Esophagus mucosa (tissue), 1 donor: ENCODE data around the gene MAFB. TPM values are rescaled to one million over a fixed set of nuclear protein-coding genes. Genes with fewer than 3 reads are reported as not detected.

Experiments used
- ATAC-seq: fragments of 200-7000 bp; cut with Tn5 transposase; one replicate; pipeline ENCODE4 v1.9.1; 2020
- total RNA-seq: library from RNA; stranded (reverse); gene quantifications from one replicate; pipeline ENCODE4 v1.2.4, GENCODE V29; 2023
- donor health status: DM: yes; HTN: yes; CAD: no.

Gene MAFB
- total RNA-seq, 1 donor from 2014 or later: 55.9 TPM

DNA sequence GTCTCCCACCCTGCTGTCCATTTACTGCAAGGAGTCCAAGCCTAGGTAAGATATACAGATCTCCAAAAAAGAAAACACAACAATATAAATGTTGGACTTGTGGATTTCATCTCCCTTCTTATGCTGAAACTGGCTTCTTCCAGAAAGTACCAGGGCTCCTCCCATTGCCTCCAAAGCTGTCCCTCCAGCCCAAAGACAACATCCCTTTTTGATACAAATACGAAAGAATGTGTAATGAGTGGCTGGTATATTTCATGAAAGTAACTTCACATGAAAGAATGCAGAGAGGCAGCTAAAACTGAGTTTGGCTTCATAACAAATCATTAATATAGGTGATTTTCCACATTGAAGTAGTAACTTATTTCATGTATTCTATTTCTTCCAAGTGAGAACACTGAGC lies 7.9 kb downstream of the MAFB start:
- no peak for ATAC-seq

DNA sequence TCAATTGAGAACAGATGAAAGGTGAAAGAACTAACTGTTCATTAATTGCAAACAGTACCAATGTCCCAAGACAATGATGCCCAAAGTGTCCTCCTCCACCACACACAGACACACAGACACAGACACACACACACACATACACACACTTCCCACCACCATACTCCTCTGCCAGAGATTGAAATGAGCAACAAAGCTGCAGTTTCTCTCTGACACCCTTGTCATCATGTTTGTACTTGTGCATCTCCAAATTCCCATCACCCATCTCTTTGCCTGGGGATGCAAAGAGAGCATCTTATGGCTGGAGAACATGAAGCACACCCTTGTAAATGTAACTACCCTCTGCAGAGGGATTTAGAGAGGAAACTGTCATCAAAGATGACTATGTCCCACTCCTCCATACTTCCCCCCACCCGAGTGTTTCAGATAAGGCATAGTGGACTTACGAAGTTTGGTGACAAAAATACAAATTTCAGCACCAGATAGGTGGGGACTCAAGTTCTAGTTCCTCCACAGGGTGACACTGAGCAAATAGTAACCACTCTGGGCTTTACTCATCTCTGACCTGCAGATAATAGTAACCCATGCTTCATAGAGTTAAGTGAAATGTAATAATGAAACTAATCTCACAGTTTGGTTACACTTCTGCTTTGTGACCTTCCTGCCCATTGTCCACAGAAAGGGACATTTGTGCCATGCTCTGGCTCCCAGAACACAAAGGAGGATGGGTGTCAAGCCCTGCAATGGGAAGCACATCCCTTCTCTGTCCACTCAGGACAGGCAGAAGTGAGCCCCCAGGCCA lies 8.7 kb downstream of the MAFB start:
- ATAC-seq: no peak

DNA sequence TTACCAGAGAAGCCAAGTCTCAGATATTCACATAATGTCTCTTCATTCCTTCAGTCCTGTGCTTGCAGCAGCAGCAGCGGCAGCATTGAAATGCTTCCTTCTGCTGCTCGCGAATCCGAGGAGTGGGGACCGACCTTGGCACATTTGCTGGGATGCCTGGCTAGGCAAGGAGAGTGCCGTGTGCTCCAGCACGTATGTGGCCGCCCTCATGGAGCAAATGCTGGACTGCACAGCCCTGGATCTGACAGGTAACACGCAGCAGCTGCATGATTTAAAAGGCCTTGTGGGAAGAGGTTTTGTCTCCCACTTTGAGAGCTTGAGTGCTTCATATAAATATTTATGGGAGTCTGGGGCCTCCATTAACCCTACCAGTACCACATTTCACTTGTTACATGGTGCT lies 9.9 kb downstream of the MAFB start:
- ATAC-seq: no peak

DNA sequence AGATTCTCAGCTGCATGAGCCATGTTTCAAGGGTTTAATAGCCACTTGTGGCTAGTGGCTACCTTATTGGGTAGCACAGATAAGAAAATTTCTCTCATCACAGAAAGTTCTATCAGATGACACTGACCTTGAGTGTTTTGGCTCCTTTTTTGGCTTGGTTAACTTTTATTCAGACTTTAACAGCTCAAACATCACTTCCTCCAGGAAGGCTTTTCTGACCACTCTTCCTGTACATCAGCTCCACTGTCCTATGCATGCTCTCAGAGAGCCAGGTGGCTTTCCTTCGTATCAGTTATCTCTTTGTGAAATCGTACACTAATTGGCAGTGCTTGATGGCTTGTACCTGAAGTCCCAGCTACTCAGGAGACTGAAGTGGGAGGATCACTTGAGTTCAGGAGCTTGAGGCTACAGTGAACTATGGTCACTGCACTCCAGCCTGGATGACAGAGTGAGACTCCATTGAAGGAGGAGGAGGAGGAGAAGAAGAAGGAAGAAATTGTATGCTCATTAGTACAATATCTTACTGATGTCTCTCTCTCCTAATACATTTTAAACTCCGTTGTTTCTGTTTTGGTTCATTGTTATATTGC lies 10.7 kb downstream of the MAFB start:
- no peak for ATAC-seq

GRCh38 chr20:40677343-40677924 lies 11.6 kb downstream of the MAFB start:
- no peak for ATAC-seq

GRCh38 chr20:40676491-40677269 lies 12.4 kb downstream of the MAFB start:
- ATAC-seq: no peak

GRCh38 chr20:40675599-40676221 lies 13.3 kb downstream of the MAFB start:
- ATAC-seq: no peak

- peak; percentile 84 for ATAC-seq
These were observed 15.6 kb downstream of the MAFB start for GRCh38 chr20:40673442-40673841.

GRCh38 chr20:40672095-40672494 lies 16.9 kb downstream of the MAFB start:
- ATAC-seq: no peak

GRCh38 chr20:40670253-40670652 lies 18.8 kb downstream of the MAFB start:
- ATAC-seq: no peak

DNA sequence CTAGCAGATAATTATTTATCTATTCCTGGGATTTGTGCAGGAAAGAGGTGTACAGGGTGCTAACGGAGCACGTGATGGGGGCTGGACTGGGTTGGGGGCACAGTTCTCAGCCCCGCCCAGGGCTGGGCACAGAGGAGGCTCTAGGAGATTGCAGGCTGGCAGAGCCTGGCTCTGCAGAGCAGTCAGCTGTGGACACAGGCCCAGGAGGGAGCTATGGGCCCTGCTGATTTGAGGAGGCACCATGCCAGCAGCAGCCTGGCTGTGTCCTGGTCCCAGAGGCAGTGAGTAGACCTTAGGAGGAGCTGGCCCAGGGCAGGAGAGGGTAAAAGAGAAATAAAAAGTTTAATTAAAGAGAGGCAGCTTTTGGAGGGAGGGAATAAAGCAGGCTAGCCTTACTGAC lies 19.3 kb downstream of the MAFB start:
- no peak for ATAC-seq

- ATAC-seq: no peak
These were observed 20.4 kb downstream of the MAFB start for GRCh38 chr20:40668449-40669228.

DNA sequence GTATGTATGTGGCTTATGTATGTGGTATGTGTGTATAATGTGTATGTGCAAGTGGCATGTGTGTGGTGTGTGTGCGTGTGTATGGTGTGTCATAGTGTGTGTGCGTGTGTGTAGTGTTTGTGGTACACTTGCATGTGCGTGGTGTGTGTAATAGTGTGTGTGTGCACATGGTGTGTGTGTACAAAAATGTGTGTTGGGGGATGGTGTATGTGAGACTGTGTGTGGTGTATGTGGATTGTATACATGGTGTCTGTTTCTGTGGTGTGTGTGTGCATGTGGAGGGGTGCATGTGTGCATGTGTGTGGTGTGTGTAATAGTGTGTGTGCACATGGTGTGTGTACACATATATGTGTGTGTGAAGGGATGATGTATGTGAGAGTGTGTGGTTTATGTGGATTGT lies 21.5 kb downstream of the MAFB start:
- no peak for ATAC-seq

DNA sequence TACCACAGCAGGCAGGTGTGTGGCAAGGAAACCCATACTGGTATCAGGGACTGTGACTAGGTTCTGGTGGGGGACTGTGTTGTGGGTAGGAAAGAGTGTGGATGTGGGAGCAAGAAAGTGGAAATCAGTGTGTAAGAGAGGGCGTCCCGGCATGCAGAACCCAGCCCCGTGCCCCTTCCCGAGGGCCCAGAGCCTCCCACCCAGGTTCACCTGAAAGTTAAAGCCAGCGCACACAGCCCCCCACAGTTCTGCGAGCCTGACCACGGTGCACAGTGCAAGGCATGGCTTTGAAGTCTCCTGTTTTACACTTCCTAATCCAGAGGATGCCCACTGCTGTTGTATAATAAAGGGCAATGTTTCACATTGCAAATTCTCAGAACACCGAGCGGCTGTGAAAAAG lies 22.7 kb downstream of the MAFB start:
- no peak for ATAC-seq

DNA sequence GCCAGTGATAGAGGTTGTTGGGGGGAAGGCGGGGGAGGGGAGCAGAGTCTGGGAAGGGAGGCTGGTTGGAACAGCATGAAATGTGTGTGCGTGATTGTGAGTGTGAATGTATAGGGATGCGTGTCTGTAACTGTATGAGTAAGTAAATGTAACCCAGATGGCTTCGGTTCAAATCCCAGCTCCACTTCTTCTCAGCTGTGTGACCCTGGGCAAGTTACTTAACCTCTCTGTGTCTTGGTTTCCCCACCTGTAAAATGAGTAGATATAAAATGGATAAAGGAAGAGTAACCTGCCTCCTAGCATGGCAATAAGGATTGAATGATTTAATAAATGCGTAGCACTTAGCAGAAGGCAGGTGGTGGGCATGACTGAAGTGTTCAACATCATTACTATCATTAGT lies 24.1 kb downstream of the MAFB start:
- no peak for ATAC-seq

DNA sequence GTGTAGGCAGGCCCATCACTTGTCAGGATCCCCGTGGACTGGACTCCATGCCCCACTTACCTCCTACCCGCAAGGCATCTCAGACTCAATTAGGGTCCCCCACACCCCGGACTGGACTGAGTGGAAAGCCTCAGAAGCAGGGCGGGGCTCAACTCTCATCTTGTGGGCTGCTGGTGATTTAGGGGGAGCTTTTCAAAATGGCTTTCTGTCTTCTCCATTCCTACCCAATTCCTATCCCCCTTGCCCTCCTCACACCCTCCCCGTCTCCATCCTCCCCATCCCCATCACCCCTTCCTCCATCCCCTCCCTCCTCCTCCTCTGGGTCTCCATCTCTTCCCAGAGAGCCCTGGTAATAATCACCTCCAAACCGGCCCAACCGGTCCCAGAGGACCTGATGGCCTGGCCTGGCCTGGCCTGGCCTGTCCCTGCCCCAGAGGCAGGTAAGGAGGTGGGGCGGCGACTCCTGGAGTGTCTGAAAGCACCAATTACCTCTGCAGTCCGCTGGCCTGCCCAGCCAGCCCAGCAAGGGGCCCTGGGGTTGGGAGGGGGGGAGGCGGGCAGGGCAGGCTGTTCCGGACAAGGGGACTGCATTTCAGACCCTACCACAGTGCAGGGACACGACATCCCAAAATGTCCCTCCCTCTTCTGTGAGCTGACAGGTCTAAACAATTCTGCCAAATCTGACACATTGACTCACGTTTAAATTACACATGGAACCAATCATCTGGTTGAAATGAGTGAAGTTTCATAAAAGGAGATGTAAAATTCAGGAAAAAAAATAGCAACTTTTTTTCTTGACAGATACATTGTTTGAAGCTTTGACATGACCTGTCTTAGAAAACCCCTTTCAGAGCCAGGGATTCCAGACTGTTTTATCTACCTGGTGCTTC lies 24.8 kb downstream of the MAFB start:
- peak; percentile 79 for ATAC-seq

- no peak for ATAC-seq
These were observed 25.7 kb downstream of the MAFB start for GRCh38 chr20:40663304-40663790.

DNA sequence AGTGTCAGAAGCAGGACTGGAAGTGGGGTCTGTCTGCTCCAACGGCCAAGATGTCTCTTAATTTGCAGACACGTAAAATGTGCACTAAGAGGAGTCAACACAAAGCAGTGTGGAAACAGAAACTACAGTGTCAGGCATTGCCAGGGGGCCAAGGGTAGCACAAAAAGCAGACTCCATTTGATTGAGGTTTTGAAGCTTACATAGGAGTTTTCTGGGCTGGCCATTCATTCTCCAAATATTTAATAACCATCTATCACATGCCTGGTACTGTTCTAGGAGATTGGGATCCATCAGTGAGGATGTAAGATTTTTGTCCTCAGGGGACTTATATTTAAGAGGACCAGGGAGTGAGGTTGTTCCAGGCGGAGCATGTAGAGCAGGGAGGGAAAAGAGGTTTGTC lies 29.5 kb downstream of the MAFB start:
- ATAC-seq: no peak

GRCh38 chr20:40658509-40658908 lies 30.5 kb downstream of the MAFB start:
- no peak for ATAC-seq

DNA sequence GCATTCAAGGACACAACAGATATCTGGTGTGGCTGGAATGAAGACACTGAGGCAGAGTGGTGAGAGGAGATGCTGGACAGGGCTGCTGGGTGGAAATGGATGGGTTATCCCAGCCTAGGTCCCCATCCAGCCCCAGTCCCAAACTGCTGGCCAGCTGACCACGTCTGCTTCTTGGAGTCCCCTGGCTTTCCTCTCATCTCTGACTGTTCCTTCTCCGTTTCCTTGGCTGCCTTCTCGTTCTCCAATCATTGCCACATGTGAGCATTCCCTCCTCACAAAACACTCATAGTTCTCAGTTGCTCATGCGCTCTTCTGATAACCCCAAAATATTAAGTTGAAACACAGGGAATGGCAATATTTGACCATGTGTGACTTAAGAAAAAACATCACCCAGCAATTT lies 31.5 kb downstream of the MAFB start:
- no peak for ATAC-seq

DNA sequence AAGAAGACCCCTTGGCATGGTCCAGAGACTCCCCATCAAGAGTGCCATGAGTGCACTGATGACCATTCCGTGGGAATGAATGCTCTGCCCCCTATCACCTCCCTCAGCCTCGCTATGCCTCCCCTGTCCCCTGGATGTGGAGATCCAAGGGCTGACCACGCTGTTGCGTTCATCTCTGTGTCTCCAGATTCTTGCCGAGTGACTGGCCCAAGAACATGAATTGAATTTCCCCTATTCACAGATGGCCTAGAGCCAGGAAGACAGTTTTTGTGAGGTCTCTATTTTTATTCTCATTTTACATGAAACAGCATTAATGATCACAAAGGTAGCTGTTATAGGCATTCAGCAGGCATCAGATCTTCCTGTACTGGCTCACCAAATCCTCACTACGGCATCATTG lies 33.6 kb downstream of the MAFB start:
- ATAC-seq: no peak
